IMR-90 (cell line): ENCODE data around the gene FAM163A. TPM values are rescaled to one million over a fixed set of nuclear protein-coding genes. Genes with fewer than 3 reads are reported as not detected.

Experiments used
- ATAC-seq: fragments of 200-7000 bp; cut with Tn5 transposase; 2 replicates; pipeline ENCODE4 v1.9.1; 2020; ENCODE audit warnings: low read depth, mild to moderate bottlenecking, moderate library complexity
- BruUV-seq: library from RNA; stranded (reverse); fragments of 400-500 nt; replicated peaks from 2 replicates; lab custom pipeline; 2021; lab: Mats Ljungman, UMichigan
- CTCF ChIA-PET: fragments of 300-600 bp; formaldehyde crosslinking; extraction: SDS; loops from one replicate; lab custom pipeline; 2021; ENCODE audit warnings: antibody characterized with exemption; lab: Yijun Ruan, JAX
- POLR2A ChIA-PET: fragments of 300-600 bp; sonication (Branson Sonifier 250); formaldehyde crosslinking; loops from one replicate; lab custom pipeline; 2022; ENCODE audit warnings: antibody characterized with exemption; ENCODE audit not compliant: unreplicated experiment; lab: Charles Lee
- DNase-seq: peaks from one replicate; pipeline ENCODE4 v3.0.0; 2013
- H2AFZ ChIP-seq: replicated peaks from 2 replicates; pipeline ENCODE3; 2013; ENCODE audit warnings: low read length, mild to moderate bottlenecking; ENCODE audit not compliant: poor library complexity
- H2AK5ac ChIP-seq: 2 replicates; pipeline ENCODE4 v1.6.1; 2013; ENCODE audit warnings: low read depth, low read length, inconsistent platforms
- H2AK9ac ChIP-seq: replicated peaks from 2 replicates; pipeline ENCODE3; 2013; ENCODE audit warnings: mild to moderate bottlenecking, low read depth, low read length, moderate library complexity; ENCODE audit not compliant: poor library complexity
- H2BK120ac ChIP-seq: 2 replicates; pipeline ENCODE4 v1.6.1; 2013; ENCODE audit warnings: low read depth, low read length, inconsistent platforms
- H2BK15ac ChIP-seq: 3 replicates; pipeline ENCODE4 v1.6.1; 2013; ENCODE audit warnings: low read depth, low read length, inconsistent platforms
- H2BK20ac ChIP-seq: 2 replicates; pipeline ENCODE4 v1.6.1; 2013; ENCODE audit warnings: low read depth, mild to moderate bottlenecking, inconsistent platforms, low read length, moderate library complexity
- H2BK5ac ChIP-seq: 2 replicates; pipeline ENCODE4 v1.6.1; 2013; ENCODE audit warnings: mild to moderate bottlenecking, low read depth, low read length, inconsistent platforms; ENCODE audit not compliant: poor library complexity, severe bottlenecking
- H3K14ac ChIP-seq: replicated peaks from 2 replicates; pipeline ENCODE4 v1.6.1; 2013; ENCODE audit warnings: low read depth, low read length, inconsistent platforms
- H3K18ac ChIP-seq: 2 replicates; pipeline ENCODE4 v1.6.1; 2013; ENCODE audit warnings: low read depth, low read length, control low read depth
- H3K23ac ChIP-seq: 2 replicates; pipeline ENCODE4 v1.6.1; 2013; ENCODE audit warnings: low read depth, low read length, inconsistent platforms
- H3K27ac ChIP-seq: 2 replicates; pipeline ENCODE4 v1.5.1; 2013; ENCODE audit warnings: mild to moderate bottlenecking, control low read depth, low read length; ENCODE audit not compliant: insufficient read depth
- H3K27me3 ChIP-seq: 2 replicates; pipeline ENCODE4 v1.6.1; 2013; ENCODE audit warnings: low read length; ENCODE audit not compliant: control insufficient read depth, insufficient read depth
- H3K36me3 ChIP-seq: 2 replicates; pipeline ENCODE4 v1.6.1; 2013; ENCODE audit warnings: low read length, mixed read lengths; ENCODE audit not compliant: control insufficient read depth, insufficient read depth
- H3K4ac ChIP-seq: 2 replicates; pipeline ENCODE4 v1.6.1; 2013; ENCODE audit warnings: low read depth, low read length, inconsistent platforms
- H3K4me1 ChIP-seq: 2 replicates; pipeline ENCODE4 v1.6.1; 2013; ENCODE audit warnings: low read length, mixed read lengths; ENCODE audit not compliant: control insufficient read depth, insufficient read depth
- H3K4me2 ChIP-seq: 2 replicates; pipeline ENCODE4 v1.6.1; 2013; ENCODE audit warnings: low read depth, mild to moderate bottlenecking, control low read depth, low read length, moderate library complexity
- H3K4me3 ChIP-seq: 2 replicates; pipeline ENCODE4 v1.5.1; 2013; ENCODE audit warnings: low read depth, mild to moderate bottlenecking, control low read depth, low read length, moderate library complexity; ENCODE audit not compliant: insufficient read depth
- H3K56ac ChIP-seq: 2 replicates; pipeline ENCODE4 v1.6.1; 2013; ENCODE audit warnings: low read length, inconsistent platforms; ENCODE audit not compliant: insufficient read depth; ENCODE audit errors: extremely low read depth
- H3K79me1 ChIP-seq, 2 experiments: 2 replicates each; pipeline ENCODE4 v1.6.1; 2013; ENCODE audit warnings: low read length in 2 of 2, inconsistent platforms in 1 of 2, low read depth in 1 of 2
- H3K9ac ChIP-seq: 2 replicates; pipeline ENCODE4 v1.6.1; 2013; ENCODE audit warnings: low read depth, low read length, control low read depth
- H3K9me1 ChIP-seq: 2 replicates; pipeline ENCODE4 v1.6.1; 2013; ENCODE audit warnings: low read length, inconsistent platforms; ENCODE audit not compliant: insufficient read depth
- H3K9me3 ChIP-seq: 2 replicates; pipeline ENCODE4 v1.6.1; 2013; ENCODE audit warnings: low read length; ENCODE audit not compliant: control insufficient read depth, insufficient read depth
- H4K20me1 ChIP-seq: 2 replicates; pipeline ENCODE4 v1.6.1; 2013; ENCODE audit warnings: low read length, inconsistent platforms; ENCODE audit not compliant: insufficient read depth
- H4K5ac ChIP-seq: 2 replicates; pipeline ENCODE4 v1.6.1; 2013; ENCODE audit warnings: mild to moderate bottlenecking, low read depth, low read length, control low read depth
- H4K8ac ChIP-seq, 2 experiments: 2 replicates each; pipeline ENCODE4 v1.6.1; 2013; ENCODE audit warnings: low read depth in 2 of 2, low read length in 2 of 2, control low read depth in 1 of 2, inconsistent platforms in 1 of 2
- H4K91ac ChIP-seq: 2 replicates; pipeline ENCODE4 v1.6.1; 2013; ENCODE audit warnings: low read depth, low read length, inconsistent platforms; ENCODE audit not compliant: insufficient read depth
- FOS ChIP-seq: fragments of 150-350 bp; IDR thresholded peaks from 2 replicates; pipeline ENCODE4 v1.6.1; 2016; ENCODE audit warnings: low read depth, low read length
- MAFK ChIP-seq: IDR thresholded peaks from 2 replicates; pipeline ENCODE4 v1.6.1; 2012; ENCODE audit warnings: low read depth, low read length, improper control_type of control experiment
- NFE2L2 ChIP-seq: fragments of 150-350 bp; IDR thresholded peaks from 2 replicates; pipeline ENCODE4 v1.6.1; 2016; ENCODE audit warnings: low read depth, mild to moderate bottlenecking, low read length
- RAD21 ChIP-seq: IDR thresholded peaks from 2 replicates; pipeline ENCODE4 v1.6.1; 2012; ENCODE audit warnings: low read length, improper control_type of control experiment
- RCOR1 ChIP-seq: IDR thresholded peaks from 2 replicates; pipeline ENCODE4 v1.6.1; 2012; ENCODE audit warnings: mild to moderate bottlenecking, low read length, improper control_type of control experiment; ENCODE audit not compliant: insufficient replicate concordance
- WGBS, 2 experiments: methylation state at CpG; one replicate each; pipeline versions ENCODE4 v1.1.5 to v1.1.7; 2013; ENCODE audit warnings: missing lambda C conversion rate in 2 of 2; ENCODE audit not compliant: insufficient read length in 1 of 2; ENCODE audit errors: extremely low coverage in 2 of 2; 5-methylcytosine and 5-hydroxymethylcytosine counted together
- dilution Hi-C: fragments of 300-500 bp; cut with HindIII; formaldehyde crosslinking; loops from one replicate; pipeline ENCODE4 v1.14.3; 2018; ENCODE audit warnings: low sequenced_read_pairs; ENCODE audit not compliant: unreplicated experiment
- in situ Hi-C: fragments of 300-500 bp; cut with MboI; formaldehyde crosslinking; loops from 3 replicates; pipeline ENCODE4 v1.14.3; 2019; ENCODE audit warnings: low sequenced_read_pairs, inconsistent platforms, mixed read lengths
- intact Hi-C: fragments of 100-400 bp; cut with micrococcal nuclease; formaldehyde crosslinking; loops from 2 replicates; pipeline ENCODE4 v1.10.0; 2022
- polyA plus RNA-seq, 3 experiments: library from polyadenylated mRNA; depleted of rRNA; stranded (reverse); fragments of >200 nt; gene quantifications; 2 replicates each; pipeline ENCODE4 v1.2.3, GENCODE V29; 2012; ENCODE audit warnings: low replicate concordance in 1 of 3
- total RNA-seq: library from RNA; depleted of rRNA; stranded (reverse); fragments of >200 nt; gene quantifications from 2 replicates; pipeline ENCODE4 v1.2.3, GENCODE V29; 2012
- TF ChIP-seq, protein P1 (sequence below): fragments of 150-350 bp; IDR thresholded peaks from 2 replicates; pipeline ENCODE4 v1.6.1; 2016; ENCODE audit warnings: low read depth, mild to moderate bottlenecking, low read length, moderate library complexity, borderline replicate concordance

The FAM163A gene
- total and polyA plus RNA-seq, 2 of the 4 experiments (the other 2 are of a cell fraction) = not detected

DNA sequence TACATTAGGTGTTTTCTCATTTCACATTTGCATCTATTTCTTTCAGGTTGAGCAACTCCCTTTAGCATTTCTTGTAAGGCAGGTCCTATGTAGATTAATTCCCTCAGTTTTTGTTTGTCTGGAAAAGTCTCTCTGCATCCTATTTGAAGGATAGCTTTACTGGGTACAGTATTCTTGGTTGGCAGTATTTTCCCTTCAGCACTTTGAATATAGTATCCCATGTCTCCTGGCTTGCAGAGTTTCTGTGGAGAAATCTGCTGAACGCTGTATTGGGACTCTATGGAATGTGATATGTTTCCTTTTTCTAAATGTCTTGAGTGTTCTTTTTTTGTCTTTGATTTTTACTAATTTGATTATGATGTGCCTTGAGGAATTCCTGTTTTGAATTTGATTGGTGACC is 28.9 kb upstream of the FAM163A start:
- Histone ChIP-seq H4K91ac (no peak overlapping the region), H3K56ac (no peak overlapping the region), H3K36me3 (no peaks in the 10 kb centered on the region), H4K20me1 (no peaks in the 10 kb centered on the region), H2BK120ac (no peak overlapping the region), H2AFZ (no peak overlapping the region), H3K14ac (no peak overlapping the region), H3K4ac (no peak overlapping the region), H3K18ac (no peak overlapping the region), H2BK20ac (no peak overlapping the region), H3K27me3 (peaks cover 8% of the 10 kb centered on the region), H3K9ac (no peak overlapping the region), H4K5ac (no peak overlapping the region), H2BK5ac (no peak overlapping the region), H3K23ac (no peak overlapping the region), H3K9me1 (no peaks in the 10 kb centered on the region), H3K4me3 (no peak overlapping the region), H3K9me3 (peaks cover 4% of the 10 kb centered on the region), H3K4me2 (no peak overlapping the region), H2BK15ac (no peak overlapping the region), H2AK9ac (no peak overlapping the region), H3K79me1 (no peaks in the 10 kb centered on the region), H3K4me1 (no peaks in the 10 kb centered on the region), H4K8ac (no peak overlapping the region), H3K27ac (no peak overlapping the region), H2AK5ac (no peak overlapping the region)
- ATAC-seq (no peak), DNase-seq (no peak)
- dilution Hi-C loops (no loop called here), intact Hi-C loops (no loop called here), in situ Hi-C loops (loop anchor here (25.0 kb wide), 1 partner anchor 448 kb away; the partner anchor contains the start of gene QSOX1)
- TF ChIP-seq NFE2L2 = no peak
- TF ChIP-seq, protein P1, sequence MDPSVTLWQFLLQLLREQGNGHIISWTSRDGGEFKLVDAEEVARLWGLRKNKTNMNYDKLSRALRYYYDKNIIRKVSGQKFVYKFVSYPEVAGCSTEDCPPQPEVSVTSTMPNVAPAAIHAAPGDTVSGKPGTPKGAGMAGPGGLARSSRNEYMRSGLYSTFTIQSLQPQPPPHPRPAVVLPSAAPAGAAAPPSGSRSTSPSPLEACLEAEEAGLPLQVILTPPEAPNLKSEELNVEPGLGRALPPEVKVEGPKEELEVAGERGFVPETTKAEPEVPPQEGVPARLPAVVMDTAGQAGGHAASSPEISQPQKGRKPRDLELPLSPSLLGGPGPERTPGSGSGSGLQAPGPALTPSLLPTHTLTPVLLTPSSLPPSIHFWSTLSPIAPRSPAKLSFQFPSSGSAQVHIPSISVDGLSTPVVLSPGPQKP = no peak
- TF ChIP-seq RCOR1 = no peak
- TF ChIP-seq RAD21 = no peak
- TF ChIP-seq MAFK = no peak
- TF ChIP-seq FOS = no peak
- ChIA-PET POLR2A (no interaction called here), CTCF (interaction anchor here (1.0 kb wide), 1 partner anchor 8 kb away, joined by 10 read pairs; no protein-coding TSS in a partner anchor)
- no TSS peak for BruUV-seq
- no CpG with 5 or more reads among the region's 1 CpG for WGBS, 2 experiments
